Upper lobe of left lung (tissue), 4 donors: ENCODE data around the gene SUFU.

ENCODE experiments used
- CTCF ChIP-seq, 6 experiments: fragments of 450-650 bp in 4 of 6; fragments of 200-600 bp in 2 of 6; sonication (generic) in 2 of 6; IDR thresholded peaks; one replicate each; pipeline ENCODE4 v1.5.1; 2016 to 2019; ENCODE audit warnings: antibody characterized with exemption in 6 of 6
- EP300 ChIP-seq, 4 donors: sonication (generic); formaldehyde crosslinking; IDR thresholded peaks; one replicate each; pipeline ENCODE4 v1.5.1; 2017; ENCODE audit warnings: antibody characterized with exemption in 4 of 4, control low read depth in 2 of 4
- POLR2A ChIP-seq, 4 donors: fragments of 450-650 bp; IDR thresholded peaks; one replicate each; pipeline ENCODE4 v1.5.1; 2016 to 2017; ENCODE audit warnings: antibody characterized with exemption in 4 of 4, mild to moderate bottlenecking in 2 of 4

- TF ChIP-seq CTCF (IDR thresholded peaks at IDR 0.05) (no peak), EP300 (IDR thresholded peaks at IDR 0.05) (no peak), POLR2A (IDR thresholded peaks at IDR 0.05) (no peak)
Observed at GRCh38 chr10:102535481-102536147, 31.8 kb downstream of the SUFU start.
